ENCODE data around the gene TTBK2.

The TTBK2 gene

DNA sequence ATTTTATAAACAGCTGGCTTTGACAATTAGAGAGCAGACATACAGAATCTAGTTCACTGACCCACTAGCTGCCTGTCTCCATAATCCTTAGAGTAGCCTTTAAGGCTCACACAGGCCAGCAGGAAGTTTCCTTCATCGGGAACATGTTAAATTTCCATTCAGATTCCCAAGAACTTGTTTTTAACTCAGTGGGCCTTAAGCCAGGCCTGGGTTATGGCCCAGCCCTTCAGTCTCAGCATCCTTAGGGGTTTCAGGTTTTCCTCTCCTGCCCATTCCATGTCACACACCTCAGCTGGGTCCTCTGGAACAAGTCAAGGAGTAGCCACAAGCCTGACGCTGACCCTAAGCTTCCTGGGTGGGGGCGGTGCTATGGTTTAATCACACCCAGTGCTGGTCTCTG lies 198.7 kb downstream of the TTBK2 start:
- Histone ChIP-seq H3K27ac (ENCODE audit: extremely low read depth, low read depth, low read length) (no peak overlapping the region), H3K4me1 (ENCODE audit: control insufficient read depth, insufficient read depth, low read length) (no peaks in the 10 kb centered on the region), H3K9me3 (ENCODE audit: control insufficient read depth, insufficient read depth, low read depth, low read length) (no peaks in the 10 kb centered on the region), H3K4me3 (ENCODE audit: low read depth, low read length) (no peak overlapping the region), H3K36me3 (ENCODE audit: control insufficient read depth in 2 of 2, insufficient read depth in 1 of 2, low read length in 2 of 2) (peaks cover 3 to 73% of the 10 kb centered on the region in 2 experiments)
- POLR2A ChIA-PET = no interaction called here
- CTCF ChIA-PET = no interaction called here
- no peak for TF ChIP-seq ZNF214 (tag by site-specific recombination; IDR thresholded peaks at IDR 0.05; ENCODE audit: borderline replicate concordance)
- no peak for TF ChIP-seq ZNF791 (tag by site-specific recombination; IDR thresholded peaks at IDR 0.05)
- no peak for TF ChIP-seq ZNF391 (tag by site-specific recombination; IDR thresholded peaks at IDR 0.05; ENCODE audit: borderline replicate concordance, low read depth)
- TF ChIP-seq SP2 (tag by site-specific recombination; IDR thresholded peaks at IDR 0.05) = no peak
- no peak for TF ChIP-seq ZNF777 (tag by site-specific recombination; IDR thresholded peaks at IDR 0.05; ENCODE audit: borderline replicate concordance)
- no peak for TF ChIP-seq MYNN (tag by site-specific recombination; IDR thresholded peaks at IDR 0.05; ENCODE audit: borderline replicate concordance)
- no peak for TF ChIP-seq ZBTB6 (tag by site-specific recombination; IDR thresholded peaks at IDR 0.05)
- TF ChIP-seq ZEB2 (tag by site-specific recombination; IDR thresholded peaks at IDR 0.05) = no peak
- TF ChIP-seq BCL11B (tag by site-specific recombination; IDR thresholded peaks at IDR 0.05; ENCODE audit: low read depth) = no peak
- TF ChIP-seq ZNF596 (tag by site-specific recombination; IDR thresholded peaks at IDR 0.05) = no peak
- TF ChIP-seq ZNF221 (tag by site-specific recombination; IDR thresholded peaks at IDR 0.05; ENCODE audit: borderline replicate concordance) = no peak
- TF ChIP-seq MEIS1 (CRISPR knock-in tag; IDR thresholded peaks at IDR 0.05; ENCODE audit: borderline replicate concordance) = no peak
- no peak for TF ChIP-seq ZNF274 (IDR thresholded peaks at IDR 0.05; ENCODE audit: low read length)
- TF ChIP-seq ZNF274 (tag by site-specific recombination; IDR thresholded peaks at IDR 0.05; ENCODE audit: borderline replicate concordance) = no peak
- TF ChIP-seq ZSCAN4 (tag by site-specific recombination; IDR thresholded peaks at IDR 0.05) = no peak
- no peak for TF ChIP-seq ZNF48 (tag by site-specific recombination; IDR thresholded peaks at IDR 0.05)
- no peak for TF ChIP-seq ZNF292 (tag by site-specific recombination; IDR thresholded peaks at IDR 0.05; ENCODE audit: borderline replicate concordance, low read depth)
- TF ChIP-seq WT1 (tag by site-specific recombination; IDR thresholded peaks at IDR 0.05) = no peak
- TF ChIP-seq ZNF664 (tag by site-specific recombination; IDR thresholded peaks at IDR 0.05) = no peak
- TF ChIP-seq ZNF169 (tag by site-specific recombination; IDR thresholded peaks at IDR 0.05) = no peak

GRCh38 chr15:42721016-42721415 lies 199.6 kb downstream of the TTBK2 start:
- CTCF ChIA-PET = no interaction called here

More at GRCh38 chr15:42721016-42721415, 199.6 kb downstream of the TTBK2 start:
- H3K4me3 ChIP-seq (ENCODE audit: low read depth, low read length) = no peak overlapping the region
- H3K4me1 ChIP-seq (ENCODE audit: control insufficient read depth, insufficient read depth, low read length) = no peaks in the 10 kb centered on the region
- no peaks in the 10 kb centered on the region for H3K9me3 ChIP-seq (ENCODE audit: control insufficient read depth, insufficient read depth, low read depth, low read length)
- no peak overlapping the region for H3K27ac ChIP-seq (ENCODE audit: extremely low read depth, low read depth, low read length)
- peaks cover 3 to 64% of the 10 kb centered on the region in 2 experiments for H3K36me3 ChIP-seq (ENCODE audit: control insufficient read depth in 2 of 2, insufficient read depth in 1 of 2, low read length in 2 of 2)
- POLR2A ChIA-PET = no interaction called here
- TF ChIP-seq FEZF1 (tag by site-specific recombination; IDR thresholded peaks at IDR 0.05) (no peak), ZNF692 (tag by site-specific recombination; IDR thresholded peaks at IDR 0.05) (no peak)

All from HEK293 (cell line).